ENCODE measurements around the gene ZNF581.
A peak's percentile ranks its signal among the peaks of the same experiment; 100 is the strongest.

Gene ZNF581

DNA sequence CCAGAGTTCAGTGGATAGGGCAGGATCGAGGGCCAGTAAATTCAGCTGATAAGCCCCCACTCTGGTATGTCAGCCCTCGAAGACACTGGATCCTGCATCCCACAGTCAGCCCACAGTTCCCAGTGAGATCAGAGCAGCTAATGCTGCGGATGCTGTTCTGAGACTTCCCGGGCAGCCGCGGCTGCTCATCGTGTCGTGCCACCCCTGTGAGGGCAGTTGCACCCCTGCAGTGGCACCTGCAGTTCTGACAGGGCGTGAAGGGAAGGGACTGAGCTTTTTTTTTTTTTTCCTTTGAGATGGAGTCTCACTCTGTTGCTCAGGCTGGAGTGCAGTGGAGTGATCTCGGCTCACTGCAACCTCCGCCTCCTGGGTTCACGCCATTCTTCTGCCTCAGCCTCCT is 24.1 kb downstream of the ZNF581 start:
- no peak for DNase-seq

DNA sequence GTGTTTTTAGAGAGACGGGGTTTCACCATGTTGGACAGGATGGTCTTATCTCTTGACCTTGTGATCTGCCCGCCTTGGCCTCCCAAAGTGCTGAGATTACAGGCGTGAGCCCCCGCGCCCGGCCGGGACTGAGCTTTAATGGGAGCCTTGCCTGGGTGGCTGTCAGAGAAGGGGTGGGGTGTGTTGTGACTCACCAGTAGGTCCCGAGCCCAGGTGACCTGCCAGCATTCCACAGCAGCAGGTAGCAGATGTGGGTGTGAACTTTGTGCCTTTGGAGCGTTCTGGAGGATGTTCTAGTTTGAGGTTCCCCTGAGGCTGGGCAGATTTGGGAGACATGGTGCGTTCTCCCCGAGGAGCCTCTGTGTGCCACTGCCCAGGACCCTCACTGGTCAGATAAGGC is 24.5 kb downstream of the ZNF581 start:
- DNase-seq = no peak

DNA sequence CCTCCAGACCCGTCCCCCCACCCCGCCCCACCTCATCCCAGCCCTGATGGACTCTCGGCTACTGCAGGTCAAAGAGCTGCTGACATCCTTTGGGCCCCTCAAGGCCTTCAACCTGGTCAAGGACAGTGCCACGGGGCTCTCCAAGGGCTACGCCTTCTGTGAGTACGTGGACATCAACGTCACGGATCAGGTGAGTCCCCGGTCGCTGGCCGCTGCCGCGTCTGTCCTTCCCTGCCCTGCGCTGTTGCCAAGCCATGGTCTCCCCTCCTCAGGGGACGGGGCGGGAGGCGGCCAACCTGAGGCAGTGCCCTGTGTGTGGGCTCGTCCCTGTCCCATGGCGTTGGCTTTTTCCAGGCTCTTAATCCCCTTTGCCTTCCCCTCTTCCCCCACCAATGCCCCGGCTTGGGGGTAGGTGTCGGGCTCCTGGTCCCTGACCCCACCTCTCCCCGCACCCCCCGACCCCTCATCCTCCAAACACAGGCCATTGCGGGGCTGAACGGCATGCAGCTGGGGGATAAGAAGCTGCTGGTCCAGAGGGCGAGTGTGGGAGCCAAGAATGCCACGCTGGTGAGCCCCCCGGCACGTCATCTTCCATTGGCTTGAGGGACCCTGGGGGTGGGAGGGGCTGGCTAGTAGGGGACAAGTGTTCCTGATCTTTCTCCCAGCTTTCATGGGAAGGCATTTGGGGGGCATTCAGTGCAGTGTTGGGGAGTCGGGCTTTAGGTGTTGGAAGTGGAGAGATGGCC is 25.3 kb downstream of the ZNF581 start:
- DNase-seq = no peak

DNA sequence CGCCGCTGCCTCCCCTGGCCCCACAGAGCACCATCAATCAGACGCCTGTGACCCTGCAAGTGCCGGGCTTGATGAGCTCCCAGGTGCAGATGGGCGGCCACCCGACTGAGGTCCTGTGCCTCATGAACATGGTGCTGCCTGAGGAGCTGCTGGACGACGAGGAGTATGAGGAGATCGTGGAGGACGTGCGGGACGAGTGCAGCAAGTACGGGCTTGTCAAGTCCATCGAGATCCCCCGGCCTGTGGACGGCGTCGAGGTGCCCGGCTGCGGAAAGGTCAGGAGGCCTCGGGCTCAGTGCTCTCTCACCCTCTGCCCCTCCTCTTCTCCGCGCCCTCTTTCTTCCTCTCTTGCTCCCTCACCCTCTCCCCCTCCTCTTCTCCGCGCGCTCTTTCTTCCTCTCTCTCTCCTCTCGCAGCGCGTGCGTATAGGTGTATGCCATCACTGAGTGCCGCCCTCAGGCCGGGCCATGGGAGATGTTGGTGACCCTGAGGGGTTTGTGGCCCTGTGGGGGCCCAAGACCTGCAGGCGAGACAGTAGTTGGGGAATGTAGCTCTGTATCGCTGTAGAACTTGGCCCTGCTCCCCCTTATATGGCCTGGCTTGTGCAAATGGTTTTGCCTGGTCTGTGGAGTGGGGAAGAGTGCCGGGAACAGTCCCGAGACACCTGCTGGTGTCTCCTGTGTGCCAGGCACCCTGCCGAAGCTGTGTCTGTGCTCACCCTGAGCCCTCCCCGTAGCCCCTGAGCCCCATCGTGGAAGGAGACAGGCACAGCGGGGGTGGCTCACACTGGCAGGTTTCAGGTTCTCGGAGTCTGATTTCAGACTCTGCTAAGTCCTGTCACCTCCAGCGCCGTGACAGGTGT is 26.2 kb downstream of the ZNF581 start:
- no peak for DNase-seq

DNA sequence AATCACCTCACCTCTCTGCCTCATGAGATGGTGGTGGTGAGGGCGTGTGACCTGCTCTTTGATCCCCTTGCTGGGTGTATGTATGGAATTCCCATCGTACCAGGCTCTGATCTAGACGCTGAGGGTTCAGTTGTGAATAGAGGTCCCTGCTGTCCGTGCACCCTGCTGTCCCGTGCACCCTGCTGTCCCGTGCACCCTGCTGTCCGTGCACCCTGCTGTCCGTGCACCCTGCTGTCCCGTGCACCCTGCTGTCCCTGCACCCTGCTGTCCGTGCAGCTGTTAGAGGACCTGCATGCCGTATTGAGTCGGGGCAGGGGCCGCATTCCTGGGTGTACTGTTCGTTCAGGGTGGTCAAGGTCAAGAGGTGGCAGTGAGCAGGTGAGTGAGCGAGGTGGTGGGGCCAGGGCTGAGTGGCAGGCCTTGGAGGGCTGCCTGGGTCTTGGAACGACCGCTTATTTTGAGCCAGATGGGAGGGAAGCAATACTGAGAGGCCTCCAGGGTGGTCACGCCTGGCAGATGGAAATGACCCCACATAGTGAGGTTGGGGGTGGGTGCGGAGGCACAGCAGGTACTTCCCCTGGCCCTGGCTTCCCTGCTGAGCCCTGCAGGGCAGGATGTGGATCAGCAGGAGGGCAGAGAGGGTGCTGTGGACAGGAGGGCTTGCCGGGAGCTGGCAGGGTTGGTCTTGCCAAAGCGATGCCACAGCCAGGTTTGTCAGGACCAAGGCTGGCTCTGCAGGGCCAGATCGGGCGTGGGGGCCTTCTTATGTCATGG is 27.0 kb downstream of the ZNF581 start:
- DNase-seq = no peak

DNA sequence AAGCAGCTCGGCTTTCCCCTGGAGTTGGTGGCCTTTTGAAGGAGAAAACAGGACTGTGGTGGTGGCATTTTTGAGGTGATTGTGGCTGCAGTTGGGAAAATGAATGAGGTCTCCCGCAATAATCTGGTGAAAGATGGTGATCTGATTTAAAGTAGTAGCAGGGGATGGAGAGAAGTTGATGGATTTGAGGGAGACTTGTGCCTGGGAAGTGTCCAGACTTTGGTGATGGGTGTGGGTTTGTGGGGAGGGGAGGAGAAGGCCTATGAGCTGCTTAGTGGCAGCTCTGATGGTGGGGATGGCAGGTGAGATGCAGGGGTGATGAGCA is 27.6 kb downstream of the ZNF581 start:
- no peak for DNase-seq

DNA sequence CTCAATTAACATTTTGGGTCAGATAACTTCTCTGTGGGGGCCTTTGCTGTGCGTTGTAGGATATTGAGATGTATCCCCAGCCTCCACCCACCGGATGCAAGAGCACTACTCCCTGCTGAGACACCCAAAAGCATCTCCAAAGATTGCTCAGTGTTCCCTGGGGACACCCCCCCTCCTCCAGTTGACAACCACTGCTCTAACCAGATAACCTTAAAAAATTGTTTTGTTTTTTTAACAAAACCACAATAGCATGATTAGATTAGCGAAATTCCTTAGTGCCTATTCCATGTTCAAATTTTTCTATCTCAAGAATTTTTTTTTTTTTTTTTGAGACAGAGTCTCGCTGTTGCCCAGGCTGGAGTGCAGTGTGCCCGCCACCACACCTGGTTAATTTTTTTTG is 29.0 kb downstream of the ZNF581 start:
- no peak for DNase-seq

DNA sequence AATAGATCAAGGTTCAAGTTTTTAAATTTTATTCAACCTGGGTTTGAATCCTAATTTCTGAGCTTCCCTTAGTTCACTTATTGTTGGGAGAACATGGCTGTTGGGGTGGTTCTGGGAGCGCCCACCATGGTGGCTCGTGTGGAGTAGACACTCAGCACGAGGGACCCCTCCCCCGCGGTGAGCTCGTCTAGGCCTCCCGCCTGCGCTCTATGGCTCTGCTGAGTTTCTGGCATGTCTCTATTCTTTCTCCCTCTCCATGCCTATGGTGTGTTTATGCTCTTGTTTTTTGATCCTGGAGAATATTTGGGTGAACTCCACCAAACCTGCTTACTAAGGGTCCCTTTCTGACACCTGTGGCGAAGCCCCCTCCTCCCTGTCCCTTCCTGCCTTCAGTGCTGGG is 30.0 kb downstream of the ZNF581 start:
- DNase-seq = no peak

DNA sequence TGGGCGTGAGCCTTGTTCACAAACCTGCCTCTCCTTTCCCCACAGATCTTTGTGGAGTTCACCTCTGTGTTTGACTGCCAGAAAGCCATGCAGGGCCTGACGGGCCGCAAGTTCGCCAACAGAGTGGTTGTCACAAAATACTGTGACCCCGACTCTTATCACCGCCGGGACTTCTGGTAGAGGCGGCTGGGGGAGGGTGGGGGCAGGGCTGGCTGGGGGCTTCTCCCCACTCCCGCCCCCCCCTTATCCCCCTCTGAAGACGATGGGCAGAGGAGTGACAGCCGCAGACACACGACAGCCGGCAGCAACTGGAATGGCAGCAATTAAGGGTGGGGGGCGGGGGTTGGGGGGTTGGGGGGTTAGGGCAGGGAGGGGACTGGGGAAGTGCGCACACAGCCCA is 30.4 kb downstream of the ZNF581 start:
- DNase-seq = no peak

DNA sequence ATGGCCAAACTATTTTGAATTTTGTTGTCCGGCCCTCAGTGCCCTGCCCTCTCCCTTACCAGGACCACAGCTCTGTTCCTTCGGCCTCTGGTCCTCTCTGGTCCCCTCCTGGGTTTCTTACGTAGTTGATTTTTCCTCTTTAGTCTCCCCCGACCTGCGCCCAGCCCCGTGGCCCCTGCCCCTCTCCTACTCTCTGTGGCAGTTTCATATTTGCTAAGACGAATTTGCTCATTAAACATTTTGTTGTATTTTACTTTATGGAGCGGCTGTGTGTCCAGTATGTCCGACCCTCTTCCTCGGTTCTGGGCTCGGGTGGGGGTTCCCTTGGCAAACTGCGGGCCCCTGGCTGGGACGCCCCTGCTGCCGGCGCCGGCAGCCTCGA is 31.0 kb downstream of the ZNF581 start:
- DNase-seq = no peak

DNA sequence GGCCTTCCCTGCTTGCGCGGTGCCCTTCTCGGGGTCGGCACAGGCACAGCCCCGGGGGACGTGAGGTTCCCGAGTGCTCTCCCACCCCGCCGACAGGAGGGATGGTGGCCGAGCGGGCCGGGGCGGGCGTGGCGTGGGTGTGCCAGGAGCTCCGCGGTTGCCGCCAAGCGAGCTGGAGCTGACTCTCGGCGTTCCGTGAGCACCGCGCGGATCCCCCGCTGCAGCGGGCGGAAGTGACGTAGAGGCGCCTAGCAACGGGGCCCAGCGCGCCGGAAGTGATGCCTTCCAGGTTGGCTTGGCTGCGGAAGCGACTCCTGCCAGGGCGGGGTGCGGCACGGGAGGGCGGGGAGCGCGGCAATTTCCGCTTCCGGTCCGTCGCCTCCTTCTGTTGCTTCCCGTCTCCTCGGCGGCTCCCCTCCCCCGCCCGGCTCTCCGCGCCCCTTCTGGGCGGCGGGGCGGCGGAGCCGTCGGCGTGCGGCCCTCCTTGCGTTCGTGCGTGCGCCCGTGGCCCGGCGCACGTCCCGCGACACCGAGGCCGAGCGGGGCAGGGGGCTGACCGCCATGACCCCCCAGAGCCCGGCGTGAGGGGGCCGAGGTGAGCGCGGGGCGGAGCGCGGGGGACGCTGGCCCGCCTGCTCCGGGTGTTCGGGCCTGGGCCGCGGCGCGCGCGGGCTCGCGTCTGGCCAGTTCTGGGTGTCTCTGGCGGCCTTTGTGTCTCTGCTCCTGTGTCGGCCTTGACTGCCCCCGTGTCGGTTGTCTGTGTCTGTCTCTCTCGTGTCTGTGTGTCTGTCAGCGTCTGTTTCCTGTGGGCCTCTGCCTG is 31.6 kb downstream of the ZNF581 start, which contains the start of gene EPN1:
EPN1 (plus strand) TSS at position 386 of the 820 bp plus-strand sequence. CDS start 3,402 bp downstream, outside the sequence.
- DNase-seq = peak; percentile 96 to 97

DNA sequence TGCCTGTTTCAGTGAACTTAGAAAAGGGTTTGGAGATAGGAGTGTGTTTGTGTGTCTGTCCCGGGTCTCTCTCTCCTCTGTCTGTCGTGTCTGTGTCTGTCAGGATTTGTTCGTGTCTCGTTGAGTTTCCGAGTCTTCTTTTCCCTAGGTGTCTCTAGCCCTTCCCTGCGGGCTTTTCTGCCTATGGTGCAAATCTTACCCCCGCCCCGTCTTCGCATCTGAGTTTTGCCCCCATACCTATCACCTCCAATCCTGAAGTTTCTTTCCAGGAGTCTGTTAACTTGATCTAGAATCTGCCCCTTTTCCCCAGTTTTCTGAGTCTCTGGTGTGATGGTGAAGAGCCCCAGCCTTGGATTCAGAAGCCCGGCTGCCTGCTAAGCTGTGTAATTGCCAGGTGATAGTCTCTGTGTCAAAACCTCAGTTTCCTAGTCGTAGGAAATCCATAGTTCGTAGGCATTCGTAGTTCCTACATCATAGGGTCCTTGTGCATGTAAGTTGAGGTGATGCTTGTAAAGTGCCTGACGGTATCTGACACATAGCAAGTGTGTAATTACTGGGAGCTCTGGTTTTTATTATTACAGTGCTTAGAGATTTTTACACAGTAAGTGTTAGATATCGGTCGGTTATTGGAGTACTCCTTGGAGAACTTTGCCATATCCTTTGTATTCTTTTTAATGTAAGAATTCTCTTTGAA is 32.4 kb downstream of the ZNF581 start:
- DNase-seq = no peak

DNA sequence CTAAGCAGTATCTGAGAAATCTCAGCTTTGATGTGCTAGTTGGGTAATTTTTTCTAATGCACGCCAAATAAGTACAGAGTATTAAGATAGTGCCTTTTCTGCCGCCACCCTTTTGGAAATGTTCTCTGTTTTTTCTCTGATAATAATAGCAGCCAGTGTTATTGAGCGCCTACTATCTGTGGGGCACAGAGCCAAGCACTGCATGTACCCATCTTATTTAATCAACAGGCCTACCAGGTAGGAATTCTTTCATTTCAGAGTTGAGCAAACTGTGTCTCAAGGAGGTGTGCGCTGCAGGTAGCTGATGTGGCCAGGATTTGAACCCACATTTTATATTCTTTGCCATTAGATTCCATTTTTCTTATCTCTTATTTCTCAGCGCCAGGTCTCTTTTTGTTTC is 32.9 kb downstream of the ZNF581 start:
- no peak for DNase-seq

DNA sequence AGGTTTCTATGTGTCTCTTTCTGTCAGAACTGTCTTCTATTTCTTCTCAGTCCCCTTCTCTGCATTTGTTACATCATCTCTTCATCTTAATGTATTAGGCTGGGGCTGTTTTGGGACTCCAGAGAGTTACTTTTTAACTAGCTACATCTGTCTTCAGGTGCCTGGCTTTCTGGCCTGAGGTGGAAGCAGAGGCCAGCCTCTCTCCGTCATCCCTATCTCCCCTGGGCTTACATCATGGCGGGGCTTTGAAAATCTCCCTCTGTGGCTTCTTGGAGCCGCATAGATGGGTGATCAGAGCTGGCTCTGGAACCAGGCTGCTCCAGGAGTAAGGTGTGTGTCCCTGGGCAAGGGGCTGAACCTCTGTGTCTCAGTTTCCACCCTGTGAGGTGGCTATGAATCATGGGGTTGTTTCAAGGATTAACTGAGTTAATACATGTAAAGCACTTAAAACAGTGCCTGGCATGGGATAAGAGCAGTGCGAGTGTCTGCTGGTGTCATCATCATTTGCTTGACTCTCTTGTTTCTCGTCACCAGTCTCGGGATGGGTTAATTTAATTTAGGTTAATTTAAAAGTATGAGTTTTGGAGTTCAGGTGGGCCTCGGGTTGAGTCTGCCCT is 33.5 kb downstream of the ZNF581 start:
- DNase-seq = no peak

DNA sequence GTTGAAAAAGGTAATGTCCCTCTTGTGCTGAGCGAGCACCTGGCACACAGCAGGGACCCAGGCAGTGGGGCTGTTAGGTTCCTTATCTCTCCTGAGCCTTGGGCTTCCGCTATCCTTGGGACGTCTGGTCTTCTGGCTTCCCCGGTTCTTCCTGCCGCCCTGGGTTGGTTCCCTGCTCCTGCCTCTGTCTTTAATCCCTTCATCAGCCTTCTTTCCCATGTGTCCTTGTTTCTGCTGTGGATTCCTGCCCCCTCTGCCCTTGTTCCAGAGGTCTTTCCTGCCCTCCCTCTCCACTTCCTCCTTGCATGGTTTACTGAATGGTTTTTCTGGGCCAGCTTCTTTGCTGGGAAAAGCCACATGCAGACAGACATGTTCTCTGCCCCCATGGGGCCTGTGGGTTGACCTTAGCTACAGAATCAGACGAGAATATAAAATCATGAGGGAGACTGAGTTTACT is 34.2 kb downstream of the ZNF581 start:
- no peak for DNase-seq

DNA sequence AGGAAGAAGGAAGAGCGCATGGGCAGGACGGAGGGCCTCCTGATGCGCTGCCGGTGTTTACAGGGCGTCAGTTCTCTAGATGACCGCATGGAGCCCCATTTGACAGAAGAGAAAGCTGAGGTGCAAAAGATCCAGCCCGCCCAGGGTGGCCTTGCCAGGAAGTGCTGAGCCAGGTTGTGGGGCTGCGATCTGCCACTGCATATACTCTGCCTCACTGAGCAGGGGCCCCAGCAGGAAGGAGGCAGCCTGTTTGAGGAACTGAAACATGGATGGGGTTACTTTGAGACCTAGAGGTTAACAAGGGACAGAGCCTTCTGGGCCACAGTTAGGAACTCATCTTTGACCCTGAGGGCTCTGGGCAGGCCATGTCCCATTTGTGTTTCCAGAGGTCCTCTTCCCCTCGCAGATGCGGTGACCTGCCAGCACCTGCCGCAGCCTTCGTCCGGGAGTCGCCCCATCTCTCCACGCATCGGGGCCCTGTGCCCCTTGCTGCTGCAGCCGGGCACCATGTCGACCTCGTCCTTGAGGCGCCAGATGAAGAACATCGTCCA is 34.7 kb downstream of the ZNF581 start:
- DNase-seq = no peak

DNA sequence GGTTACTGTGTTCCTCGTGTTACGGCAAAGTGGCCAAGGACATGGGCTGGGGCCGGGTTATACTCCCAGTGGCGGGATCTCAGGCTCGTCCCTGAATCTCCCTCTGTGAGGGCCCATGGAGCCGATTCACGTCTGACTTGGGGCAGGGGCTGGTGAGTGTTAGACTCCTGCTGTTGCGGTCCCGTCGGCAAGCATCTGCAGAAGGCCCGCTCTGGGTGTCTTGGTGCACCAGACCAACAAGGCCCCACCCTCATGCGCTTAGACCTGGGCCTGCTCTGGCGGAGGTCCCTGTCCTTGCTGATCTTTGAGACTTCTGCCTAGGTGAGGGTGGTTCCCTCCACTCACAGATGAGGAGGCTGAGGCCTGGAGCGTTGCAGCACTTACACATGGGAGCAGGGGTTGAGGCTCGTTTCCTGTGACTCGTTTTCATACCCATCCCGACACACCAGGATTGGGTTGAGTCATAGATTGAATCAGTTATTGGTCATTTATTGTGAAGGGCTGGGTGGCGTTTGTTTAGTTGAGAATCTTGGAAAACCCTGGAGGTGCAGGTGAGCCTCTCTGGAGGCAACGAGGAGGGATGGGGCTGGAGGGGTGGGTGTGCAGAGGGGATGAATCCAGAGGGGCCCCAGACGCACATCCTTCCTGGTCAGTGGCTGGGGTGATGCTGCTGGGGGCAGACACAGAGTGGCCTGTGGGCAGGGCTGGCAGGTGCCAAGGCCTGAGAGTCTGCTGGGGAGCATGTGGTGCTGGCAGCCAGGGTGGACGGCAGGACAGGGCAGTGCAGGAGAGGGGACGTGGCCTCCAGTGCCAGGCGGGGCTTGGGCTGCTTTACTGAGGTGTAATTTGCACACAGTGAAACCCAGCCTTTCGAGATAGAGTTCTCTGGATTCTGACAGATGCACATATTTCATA is 36.2 kb downstream of the ZNF581 start:
- no peak for DNase-seq

DNA sequence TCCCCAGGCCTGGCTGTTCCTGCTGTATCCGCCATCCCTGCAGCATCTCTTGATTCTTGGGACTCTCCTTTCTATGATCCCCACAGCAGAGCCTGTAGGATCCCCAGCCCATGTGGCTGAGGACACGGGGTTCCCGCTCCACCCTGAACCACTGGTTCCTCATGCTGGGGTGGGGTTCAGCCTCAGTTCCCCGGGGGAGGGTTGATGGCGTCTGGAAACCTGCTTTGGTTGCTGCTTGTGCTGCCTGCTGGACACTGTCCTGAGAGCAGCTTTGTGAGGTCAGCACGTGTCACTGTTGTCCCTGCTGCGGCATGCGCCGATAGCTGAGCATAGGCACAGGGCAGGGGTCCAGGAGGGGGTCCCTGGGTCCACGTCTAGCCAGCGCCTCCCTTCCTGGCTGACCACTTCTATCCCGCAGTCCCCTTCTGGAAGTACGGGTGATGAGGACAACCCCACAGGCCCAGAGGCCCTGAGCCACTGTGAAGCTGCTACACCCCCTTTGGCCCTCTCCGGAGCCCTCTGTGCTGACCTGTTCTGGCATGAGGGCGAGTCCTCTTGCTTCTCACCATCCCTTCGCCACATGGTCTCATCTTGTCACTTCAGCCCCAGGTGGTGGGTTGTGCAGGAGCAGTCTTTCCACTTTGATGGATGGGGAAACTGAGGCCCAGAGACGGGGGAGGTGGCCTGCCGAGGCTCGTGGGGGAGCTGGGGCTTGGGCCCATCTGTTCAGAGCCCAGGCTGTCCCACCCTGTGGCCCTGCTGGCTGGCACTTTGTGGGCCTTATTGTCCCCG is 37.1 kb downstream of the ZNF581 start:
- no peak for DNase-seq
